HG02885 (cell line): ENCODE results near the gene TLL1.

Source experiments
- ATAC-seq: cut with Tn5 transposase; IDR thresholded peaks from one replicate; pipeline ENCODE4 v1.9.1; 2021; ENCODE audit warnings: mild to moderate bottlenecking; ENCODE audit not compliant: unreplicated experiment, poor library complexity

The TLL1 gene

GRCh38 chr4:165970703-165971420, 97.8 kb downstream of the TLL1 start:
- ATAC-seq: no peak

GRCh38 chr4:165971446-165971845, 98.4 kb downstream of the TLL1 start:
- ATAC-seq: no peak

GRCh38 chr4:165971933-165972332, 98.9 kb downstream of the TLL1 start:
- ATAC-seq: no peak

GRCh38 chr4:165972747-165973146, 99.7 kb downstream of the TLL1 start:
- ATAC-seq: no peak

GRCh38 chr4:165982934-165983333, 109.9 kb downstream of the TLL1 start:
- no peak for ATAC-seq

- no peak for ATAC-seq
Measured at GRCh38 chr4:165986956-165987698, 114.1 kb downstream of the TLL1 start.

- ATAC-seq: no peak
Measured at GRCh38 chr4:165991325-165992180, 118.5 kb downstream of the TLL1 start.

- no peak for ATAC-seq
Measured at GRCh38 chr4:165992283-165992682, 119.2 kb downstream of the TLL1 start.

- no peak for ATAC-seq
Measured at GRCh38 chr4:165994701-165995100, 121.7 kb downstream of the TLL1 start.

GRCh38 chr4:166003811-166004210, 130.8 kb downstream of the TLL1 start:
- no peak for ATAC-seq

GRCh38 chr4:166006217-166006616, 133.2 kb downstream of the TLL1 start:
- no peak for ATAC-seq

GRCh38 chr4:166008510-166008909, 135.5 kb downstream of the TLL1 start:
- ATAC-seq: no peak

GRCh38 chr4:166012129-166013030, 139.3 kb downstream of the TLL1 start:
- ATAC-seq: no peak

GRCh38 chr4:166014411-166014810, 141.4 kb downstream of the TLL1 start:
- no peak for ATAC-seq

GRCh38 chr4:166017804-166018203, 144.8 kb downstream of the TLL1 start:
- no peak for ATAC-seq

- no peak for ATAC-seq
Measured at GRCh38 chr4:166019441-166020220, 146.6 kb downstream of the TLL1 start.

- ATAC-seq: no peak
Measured at GRCh38 chr4:166021617-166022016, 148.6 kb downstream of the TLL1 start.

GRCh38 chr4:166034965-166035364, 161.9 kb downstream of the TLL1 start:
- ATAC-seq: no peak

- ATAC-seq: peak; percentile 63
Measured at GRCh38 chr4:166039822-166040221, 166.8 kb downstream of the TLL1 start.
